ENCODE measurements around the gene CCDC54.

- no peak for TF ChIP-seq CTCF (IDR thresholded peaks at IDR 0.05)
- no peak for TF ChIP-seq EZH2 (IDR thresholded peaks at IDR 0.05)
These were observed 32.5 kb upstream of the CCDC54 start for GRCh38 chr3:107344722-107345121.

Measured in neural progenitor cell (in vitro differentiated cells).